HepG2 (cell line): Measurements from ENCODE around the gene UBC. TPM values are rescaled to one million over a fixed set of nuclear protein-coding genes. Genes with fewer than 3 reads are reported as not detected.

Experiments
- ATAC-seq: fragments of 200-7000 bp; cut with Tn5 transposase; 3 replicates; pipeline ENCODE4 v1.9.1; 2020; ENCODE audit warnings: mild to moderate bottlenecking, moderate library complexity
- BruUV-seq: library from RNA; stranded (reverse); fragments of 400-500 nt; replicated peaks from 2 replicates; lab custom pipeline; 2021; lab: Mats Ljungman, UMichigan
- CTCF ChIA-PET: fragments of 300-600 bp; formaldehyde crosslinking; extraction: SDS; loops from one replicate; lab custom pipeline; 2021; ENCODE audit warnings: low total read pairs, inconsistent platforms, low intra/inter-chr PET ratio; lab: Yijun Ruan, JAX
- POLR2A ChIA-PET: fragments of 350-600 bp; sonication (Branson Sonifier 250); formaldehyde crosslinking; loops from one replicate; lab custom pipeline; 2020; ENCODE audit warnings: antibody characterized with exemption, inconsistent platforms; lab: Yijun Ruan, JAX
- DNase-seq: peaks from one replicate; pipeline ENCODE4 v3.0.0-alpha.2; 2015; ENCODE audit warnings: low spot score
- FAIRE-seq: peaks from 3 replicates; lab custom pipeline; 2011; peaks lifted over from hg19 to GRCh38; lab: Jason Lieb, UNC
- H2AFZ ChIP-seq: one replicate; pipeline ENCODE4 v1.6.1; 2011; ENCODE audit warnings: low read length, inconsistent platforms
- H3K27ac ChIP-seq: fragments of 300-600 bp; 3 replicates; pipeline ENCODE4 v1.8.0; 2011; ENCODE audit warnings: mixed run types, mild to moderate bottlenecking, mixed read lengths, low read length, inconsistent platforms; ENCODE audit not compliant: insufficient read depth; ENCODE audit errors: extremely low read length
- H3K27me3 ChIP-seq, 2 experiments: fragments of 200-600 bp in 1 of 2; 2 replicates in 1 of 2; 3 replicates in 1 of 2; pipeline versions ENCODE4 v1.6.0 to v1.8.0; 2011; ENCODE audit warnings: low read length in 2 of 2, mild to moderate bottlenecking in 2 of 2, moderate library complexity in 2 of 2, inconsistent platforms in 1 of 2; ENCODE audit not compliant: insufficient read depth in 2 of 2, control insufficient read depth in 1 of 2
- H3K36me3 ChIP-seq, 2 experiments: fragments of 200-600 bp in 1 of 2; replicated peaks in 1 of 2; 2 replicates in 1 of 2; 3 replicates in 1 of 2; pipeline versions ENCODE4 v1.5.1 to v1.8.0; 2011; ENCODE audit warnings: low read length in 2 of 2, inconsistent platforms in 1 of 2; ENCODE audit not compliant: insufficient read depth in 2 of 2, control insufficient read depth in 1 of 2
- H3K4me1 ChIP-seq: 2 replicates; pipeline ENCODE4 v1.5.1; 2012; ENCODE audit warnings: low read length, inconsistent platforms; ENCODE audit not compliant: insufficient read depth
- H3K4me2 ChIP-seq: 2 replicates; pipeline ENCODE4 v1.6.0; 2011; ENCODE audit warnings: low read depth, low read length, inconsistent platforms
- H3K4me3 ChIP-seq, 3 experiments: fragments of 200-600 bp in 1 of 3; sonication (generic), shearing (Covaris generic) in 1 of 3; replicated peaks in 1 of 3; 2 replicates each; pipeline ENCODE4 v1.5.1; 2011 to 2016; ENCODE audit warnings: low read length in 3 of 3, inconsistent platforms in 2 of 3, low read depth in 2 of 3, mild to moderate bottlenecking in 2 of 3, control low read depth in 1 of 3, mixed read lengths in 1 of 3; ENCODE audit not compliant: insufficient read depth in 1 of 3
- H3K79me2 ChIP-seq: one replicate; pipeline ENCODE4 v1.6.1; 2011; ENCODE audit warnings: low read length, inconsistent platforms; ENCODE audit not compliant: insufficient read depth
- H3K9ac ChIP-seq: 2 replicates; pipeline ENCODE4 v1.6.0; 2011; ENCODE audit warnings: mild to moderate bottlenecking, low read depth, low read length, inconsistent platforms; ENCODE audit not compliant: insufficient read depth
- H3K9me3 ChIP-seq: 2 replicates; pipeline ENCODE4 v1.5.1; 2012; ENCODE audit warnings: mild to moderate bottlenecking, low read length
- H4K20me1 ChIP-seq: 2 replicates; pipeline ENCODE4 v1.6.0; 2011; ENCODE audit warnings: inconsistent platforms, mild to moderate bottlenecking, low read length, moderate library complexity; ENCODE audit not compliant: insufficient read depth
- BRF2 ChIP-seq: sonication (generic); formaldehyde crosslinking; IDR thresholded peaks from 2 replicates; pipeline ENCODE4 v1.8.1; 2022; ENCODE audit warnings: mild to moderate bottlenecking, missing genetic modification reagents
- CAMTA2 ChIP-seq: sonication (generic); formaldehyde crosslinking; IDR thresholded peaks from 2 replicates; pipeline ENCODE4 v1.4.0; 2020; ENCODE audit warnings: mild to moderate bottlenecking, missing genetic modification reagents, borderline replicate concordance
- CEBPG ChIP-seq: IDR thresholded peaks from 2 replicates; pipeline ENCODE4 v1.6.1; 2016
- CENPT ChIP-seq: sonication (generic); formaldehyde crosslinking; IDR thresholded peaks from 2 replicates; pipeline ENCODE4 v1.8.0; 2022; ENCODE audit warnings: low read depth, mild to moderate bottlenecking, moderate library complexity, missing genetic modification reagents
- CENPX ChIP-seq: sonication (generic); formaldehyde crosslinking; IDR thresholded peaks from 2 replicates; pipeline ENCODE4 v1.9.0; 2021; ENCODE audit warnings: mild to moderate bottlenecking, missing genetic modification reagents, moderate library complexity
- HNRNPK ChIP-seq: fragments of 200-400 bp; formaldehyde crosslinking; IDR thresholded peaks from 2 replicates; pipeline ENCODE4 v1.6.1; 2018; ENCODE audit warnings: low read length, low read depth, moderate library complexity, mild to moderate bottlenecking; ENCODE audit not compliant: poor library complexity, severe bottlenecking
- KDM6A ChIP-seq: IDR thresholded peaks from 2 replicates; pipeline ENCODE4 v1.6.1; 2016; ENCODE audit warnings: low read depth
- PRPF4 ChIP-seq: fragments of 200-400 bp; formaldehyde crosslinking; IDR thresholded peaks from 2 replicates; pipeline ENCODE4 v1.6.1; 2016; ENCODE audit warnings: low read length, low read depth; ENCODE audit not compliant: poor library complexity, severe bottlenecking
- RFXAP ChIP-seq: sonication (generic); formaldehyde crosslinking; IDR thresholded peaks from 2 replicates; pipeline ENCODE4 v1.4.0; 2020; ENCODE audit warnings: missing genetic modification reagents, borderline replicate concordance
- SOX13 ChIP-seq, 3 experiments: fragments of 450-650 bp in 1 of 3; sonication (generic) in 1 of 3; formaldehyde crosslinking in 1 of 3; IDR thresholded peaks in 2 of 3; conservative IDR thresholded peaks in 1 of 3; 2 replicates each; pipeline versions ENCODE4 v1.5.0 to v1.6.1; 2016 to 2020; ENCODE audit warnings: antibody characterized with exemption in 1 of 3, mild to moderate bottlenecking in 1 of 3, missing compliant biosample characterization in 1 of 3, missing genetic modification reagents in 1 of 3, moderate library complexity in 1 of 3
- TBP ChIP-seq: sonication (generic); formaldehyde crosslinking; IDR thresholded peaks from 2 replicates; pipeline ENCODE4 v1.5.0; 2020; ENCODE audit warnings: missing genetic modification reagents
- TRIM24 ChIP-seq: sonication (generic); formaldehyde crosslinking; IDR thresholded peaks from 2 replicates; pipeline ENCODE4 v1.8.0; 2022; ENCODE audit warnings: mild to moderate bottlenecking, missing genetic modification reagents
- ZFP37 ChIP-seq: sonication (generic); formaldehyde crosslinking; IDR thresholded peaks from 2 replicates; pipeline ENCODE4 v1.4.0; 2020; ENCODE audit warnings: missing genetic modification reagents, borderline replicate concordance
- ZNF253 ChIP-seq: sonication (generic); formaldehyde crosslinking; IDR thresholded peaks from 2 replicates; pipeline ENCODE4 v1.8.0; 2022; ENCODE audit warnings: mild to moderate bottlenecking, missing genetic modification reagents, borderline replicate concordance
- ZNF281 ChIP-seq: sonication (generic); formaldehyde crosslinking; IDR thresholded peaks from 2 replicates; pipeline ENCODE4 v1.4.0; 2020; ENCODE audit warnings: missing genetic modification reagents, borderline replicate concordance
- ZNF414 ChIP-seq: sonication (generic); formaldehyde crosslinking; IDR thresholded peaks from 2 replicates; pipeline ENCODE4 v1.5.0; 2020; ENCODE audit warnings: missing genetic modification reagents
- ZNF605 ChIP-seq: sonication (generic); formaldehyde crosslinking; IDR thresholded peaks from 2 replicates; pipeline ENCODE4 v1.8.0; 2022; ENCODE audit warnings: mild to moderate bottlenecking, missing genetic modification reagents
- ZNF615 ChIP-seq: sonication (generic); formaldehyde crosslinking; IDR thresholded peaks from 2 replicates; pipeline ENCODE4 v1.5.0; 2020; ENCODE audit warnings: mild to moderate bottlenecking, missing genetic modification reagents, borderline replicate concordance
- ZNF773 ChIP-seq: sonication (generic); formaldehyde crosslinking; IDR thresholded peaks from 2 replicates; pipeline ENCODE4 v1.4.0; 2020; ENCODE audit warnings: missing genetic modification reagents, borderline replicate concordance
- WGBS: methylation state at CpG from one replicate; pipeline ENCODE4 v1.1.6; 2017; ENCODE audit warnings: low lambda C conversion rate; 5-methylcytosine and 5-hydroxymethylcytosine counted together
- in situ Hi-C: cut with HindIII; loops from 2 replicates; pipeline ENCODE4 v1.10.0; 2017; ENCODE audit warnings: low pct_unique_long_range_greater_than_20kb; ENCODE audit not compliant: extremely low pct_ligation_motif_present
- intact Hi-C: fragments of 100-400 bp; cut with micrococcal nuclease; formaldehyde crosslinking; loops from one replicate; pipeline ENCODE4 v1.10.0; 2022; ENCODE audit not compliant: unreplicated experiment
- polyA plus RNA-seq, 8 experiments: library from polyadenylated mRNA; depleted of rRNA in 3 of 8; stranded (reverse) in 7 of 8; unstranded in 1 of 8; fragments of >200 nt; fragmentation: Illumina TruSeq in 4 of 8; extraction: Trizol in 4 of 8; gene quantifications; 2 replicates each; pipeline versions ENCODE4 v1.2.1 to v1.2.3, GENCODE V29; 2011 to 2016; ENCODE audit warnings: low read depth in 4 of 8, missing spikeins in 1 of 8, mixed read lengths in 1 of 8; ENCODE audit not compliant: insufficient read depth in 1 of 8
- total RNA-seq, 5 experiments: library from RNA; depleted of rRNA; stranded (reverse); fragments of >200 nt; fragmentation: Illumina TruSeq; extraction: Trizol; gene quantifications; 2 replicates each; pipeline ENCODE4 v1.2.3, GENCODE V29; 2016; ENCODE audit warnings: low read depth in 1 of 5

The UBC gene
- total and polyA plus RNA-seq, 2 of the 13 experiments (the other 11 are each of a cell fraction or from before 2014, with no cell fraction given), result 805 to 1,432 TPM

DNA sequence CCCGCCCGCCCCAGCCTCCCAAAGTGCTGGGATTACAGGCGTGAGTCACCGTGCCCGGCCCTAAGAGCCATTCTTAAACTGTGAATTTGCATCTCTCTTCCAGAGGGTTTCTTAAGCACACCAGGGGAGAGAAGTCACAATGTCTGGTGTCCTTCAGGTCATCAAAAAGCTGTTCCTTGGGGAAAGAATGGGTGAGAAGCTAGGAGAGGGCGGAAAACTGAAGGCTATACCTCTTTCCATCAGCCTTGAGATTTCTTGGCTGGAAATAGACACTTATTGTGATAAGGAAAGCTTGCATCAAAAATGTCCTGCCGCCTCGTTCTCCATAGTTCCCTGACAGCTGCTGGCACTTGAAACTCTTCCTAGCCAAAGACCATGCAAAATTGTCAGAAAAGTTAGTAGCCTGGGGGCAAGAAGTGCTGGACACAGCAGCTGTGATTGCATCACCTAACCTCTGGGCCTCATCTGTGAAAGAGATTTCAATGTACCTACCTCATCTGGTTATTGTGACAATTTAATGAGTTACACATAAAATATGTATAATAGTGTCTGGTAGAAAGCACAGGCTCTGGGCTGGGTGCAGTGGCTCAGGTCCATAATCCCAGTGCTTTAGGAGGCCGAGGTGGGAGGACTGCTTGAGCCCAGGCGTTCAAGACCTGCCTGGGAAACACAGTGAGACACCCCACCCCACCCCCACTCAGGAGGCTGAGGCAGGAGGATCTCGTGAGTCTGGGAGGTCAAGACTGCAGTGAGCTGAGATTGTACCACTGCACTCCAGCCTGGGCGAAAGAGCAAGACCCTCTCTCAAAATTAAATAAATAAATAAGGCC lies 9.7 kb upstream of the UBC start:
- Histone ChIP-seq H2AFZ (no peak overlapping the region), H3K27me3 (no peaks in the 10 kb centered on the region; a peak in 1 of 5 replicates), H3K9ac (peak overlapping the region; percentile 45; the same call in 1 of the 2 replicates), H3K4me3 (peak overlapping the region in 2 of 3 experiments; percentile 55 to 99; a peak in 4 of 6 replicates), H3K36me3 (no peaks in the 10 kb centered on the region), H3K79me2 (no peaks in the 10 kb centered on the region), H3K9me3 (no peaks in the 10 kb centered on the region), H4K20me1 (no peaks in the 10 kb centered on the region), H3K4me1 (peaks cover 47% of the 10 kb centered on the region), H3K27ac (peak overlapping the region; percentile 22), H3K4me2 (peak overlapping the region; percentile 85)
- no TSS peak for BruUV-seq
- POLR2A ChIA-PET, result interaction anchor here (1.1 to 12.4 kb wide), 4 partner anchors 8 to 39 kb away, joined by 3 to 199 read pairs (median 32); partner anchors contain the start of gene UBC
- FAIRE-seq (no peak), ATAC-seq (peak; percentile 2; the same call in 1 of the 3 replicates), DNase-seq (no peak)
- CTCF ChIA-PET, result no interaction called here
- in situ Hi-C loops, result no loop called here
- WGBS, result 18% methylated on average over 11 of the region's 12 CpGs
- intact Hi-C loops, result no loop called here
- TF ChIP-seq TRIM24 (CRISPR knock-in tag) (no peak), PRPF4 (no peak), CENPX (CRISPR knock-in tag) (no peak), CEBPG (CRISPR knock-in tag) (peak; percentile 93), BRF2 (no peak), CENPT (CRISPR knock-in tag) (no peak), SOX13 (IDR thresholded peaks at IDR 0.05) (no peak), SOX13 (CRISPR knock-in tag; conservative IDR thresholded peaks at IDR 0.05 in 1 of 2, IDR thresholded peaks at IDR 0.05 in 1 of 2) (0 out of 4 replicates have a peak, but pooled peaks of 1 of the 2 experiments have one; percentile 6), ZNF281 (CRISPR knock-in tag) (peak; percentile 57; the same call in 1 of the 2 replicates), ZFP37 (CRISPR knock-in tag) (no peak), ZNF615 (CRISPR knock-in tag) (no peak), ZNF253 (CRISPR knock-in tag) (no peak), RFXAP (CRISPR knock-in tag) (no peak), HNRNPK (no peak), TBP (CRISPR knock-in tag) (no peak), ZNF414 (CRISPR knock-in tag) (no peak), ZNF773 (CRISPR knock-in tag) (no peak), CAMTA2 (CRISPR knock-in tag) (no peak), KDM6A (CRISPR knock-in tag) (no peak), ZNF605 (CRISPR knock-in tag) (no peak)
